ENCODE data around the gene EBF3. TPM values are rescaled to one million over a fixed set of nuclear protein-coding genes. Genes with fewer than 3 reads are reported as not detected.

EBF3 gene
- total RNA-seq, 1 experiment from 2014 or later: not detected

- DNase-seq (ENCODE audit: low read depth): no peak
Measured at GRCh38 chr10:129871966-129872365, 92.1 kb downstream of the EBF3 start.

DNA sequence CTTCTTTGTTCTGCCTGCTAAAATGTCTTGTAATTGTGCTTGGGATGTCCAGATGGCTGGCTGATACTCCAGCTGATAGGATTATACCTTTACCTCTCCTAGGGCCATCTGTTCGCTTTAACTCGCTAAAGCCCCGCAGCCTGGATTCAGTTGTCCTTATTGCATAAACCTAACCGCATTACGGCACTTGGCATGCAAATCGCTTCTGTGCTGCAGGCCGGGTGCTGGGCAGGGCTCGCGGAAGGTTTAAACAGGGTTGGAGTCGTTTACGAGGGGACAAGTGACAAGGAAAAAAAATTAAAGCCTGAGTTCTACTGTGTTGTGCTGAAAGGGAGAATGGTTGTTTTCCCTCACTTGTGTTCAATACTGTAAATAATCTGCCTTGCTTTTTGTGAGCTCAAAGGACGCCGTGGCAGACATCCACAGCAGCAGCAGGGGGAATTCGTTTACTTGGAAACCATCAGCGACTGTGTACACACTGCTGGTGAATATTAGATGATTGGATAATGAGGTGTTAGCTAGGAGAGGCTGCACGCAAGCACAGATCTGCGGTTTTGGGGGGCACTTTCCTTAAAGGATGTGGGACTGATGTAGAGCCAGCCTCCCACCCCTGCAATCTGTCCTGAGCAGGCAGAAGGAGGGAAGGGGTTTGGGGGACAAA is 93.0 kb downstream of the EBF3 start:
- DNase-seq (ENCODE audit: low read depth): no peak

DNA sequence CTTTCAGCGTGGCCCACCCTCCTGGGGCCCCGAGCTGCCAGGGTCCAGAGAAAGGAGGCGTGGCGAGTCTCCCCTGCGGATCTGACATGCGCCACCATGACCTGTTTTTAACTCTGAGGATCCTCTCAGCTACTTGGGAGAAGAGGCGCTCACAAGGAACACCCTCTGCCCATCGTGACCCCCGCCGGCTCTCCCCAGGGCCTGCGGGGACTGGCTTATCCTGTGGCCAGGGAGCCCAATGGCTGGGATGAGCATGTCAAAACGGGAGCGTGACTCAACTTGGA is 93.7 kb downstream of the EBF3 start:
- DNase-seq (ENCODE audit: low read depth): no peak

GRCh38 chr10:129869596-129870473 is 94.2 kb downstream of the EBF3 start:
- no peak for DNase-seq (ENCODE audit: low read depth)

DNA sequence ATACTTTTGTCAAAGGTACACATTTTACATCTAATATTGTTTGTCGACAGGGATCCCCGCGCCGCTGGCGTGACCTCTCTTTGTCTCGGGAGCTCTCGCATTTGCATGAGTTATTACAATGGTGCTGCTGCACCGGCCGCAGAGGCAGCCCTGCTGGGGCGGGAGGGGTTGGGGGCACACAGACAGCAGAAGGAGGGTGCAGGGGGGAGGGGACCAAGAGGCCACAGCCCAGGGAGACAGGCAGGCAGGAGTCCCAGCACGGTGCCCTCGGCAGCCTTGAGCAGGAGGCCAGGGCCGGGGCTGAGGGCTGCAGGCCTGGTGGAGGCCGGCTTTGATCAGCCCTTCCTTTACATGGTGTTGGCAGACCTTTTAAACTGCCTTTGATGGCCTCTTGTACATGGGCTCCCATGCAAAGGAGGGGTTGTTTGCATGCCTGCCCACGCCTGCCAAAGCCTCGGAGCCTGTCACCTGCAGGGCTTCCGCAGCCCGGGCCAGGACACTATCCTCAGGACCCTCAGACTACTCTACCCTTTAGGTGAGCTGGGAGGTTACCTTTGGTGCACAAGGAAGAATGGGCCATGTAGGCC is 95.5 kb downstream of the EBF3 start:
- DNase-seq (ENCODE audit: low read depth): no peak

- no peak for DNase-seq (ENCODE audit: low read depth)
Measured at GRCh38 chr10:129867631-129868179, 96.4 kb downstream of the EBF3 start.

DNA sequence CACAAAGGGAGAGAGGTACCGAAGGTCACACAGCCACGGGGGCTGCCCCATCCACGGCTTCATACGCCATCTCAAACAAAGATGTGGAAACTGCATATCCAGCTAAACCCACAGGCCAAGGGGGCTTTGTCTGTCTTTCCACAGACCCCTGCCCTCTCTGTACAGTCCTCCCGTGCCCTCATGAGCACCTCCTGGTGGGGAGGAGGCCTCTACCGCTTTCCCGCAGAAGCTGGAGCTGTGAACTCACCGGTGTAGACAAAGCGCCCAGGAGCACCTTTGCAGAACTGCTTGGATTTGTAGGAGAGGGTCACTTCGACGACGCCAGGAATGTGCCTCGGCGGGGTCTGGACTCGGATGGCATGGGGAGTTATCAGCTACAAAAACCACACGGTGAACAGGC is 97.2 kb downstream of the EBF3 start:
- DNase-seq (ENCODE audit: low read depth): no peak

- no peak for DNase-seq (ENCODE audit: low read depth)
Measured at GRCh38 chr10:129865960-129866359, 98.1 kb downstream of the EBF3 start.

DNA sequence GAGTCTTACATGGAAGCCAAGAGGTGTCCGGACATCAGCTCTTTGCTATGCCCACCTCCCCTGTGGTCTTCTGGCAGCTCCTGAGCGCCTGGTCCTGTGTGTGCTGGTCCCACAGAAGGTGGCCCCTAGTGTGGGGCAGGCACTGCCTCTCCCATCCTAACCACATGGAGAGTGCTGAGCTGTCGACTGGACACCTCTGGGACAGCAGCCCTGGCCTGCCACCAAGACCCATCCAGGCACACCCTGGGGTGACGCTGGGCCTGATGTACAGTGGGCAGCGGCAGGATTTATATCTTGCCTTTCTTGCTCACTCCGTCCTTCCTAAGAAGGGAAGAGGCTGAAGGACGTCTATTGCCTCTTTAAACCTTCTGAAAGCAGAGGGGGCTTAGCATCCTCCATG is 98.7 kb downstream of the EBF3 start:
- DNase-seq (ENCODE audit: low read depth): no peak

DNA sequence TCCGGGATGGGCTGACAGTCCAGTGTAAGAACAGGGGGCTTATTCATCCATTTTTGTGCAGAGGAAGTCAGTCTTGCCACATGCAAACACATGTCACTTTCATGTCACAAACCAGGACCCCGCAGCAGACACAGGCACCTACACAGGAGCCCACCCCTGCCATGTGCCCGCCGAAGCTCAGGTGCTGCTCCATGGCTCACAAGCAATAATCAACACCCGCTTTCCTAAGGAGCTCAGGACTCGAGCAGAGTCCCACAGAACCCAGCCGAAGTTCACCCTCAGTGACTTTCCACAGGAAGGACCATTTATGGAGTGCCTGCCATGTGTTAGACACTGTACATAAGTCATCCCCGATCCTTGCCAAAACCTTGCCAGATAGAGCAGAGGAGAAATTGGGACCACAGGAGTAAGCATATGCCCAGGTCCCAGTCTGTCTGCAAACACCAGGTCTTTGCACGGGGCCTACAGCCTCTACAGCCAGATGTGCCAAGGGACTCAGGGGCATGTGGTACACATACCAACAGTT is 99.4 kb downstream of the EBF3 start:
- DNase-seq (ENCODE audit: low read depth): no peak

DNA sequence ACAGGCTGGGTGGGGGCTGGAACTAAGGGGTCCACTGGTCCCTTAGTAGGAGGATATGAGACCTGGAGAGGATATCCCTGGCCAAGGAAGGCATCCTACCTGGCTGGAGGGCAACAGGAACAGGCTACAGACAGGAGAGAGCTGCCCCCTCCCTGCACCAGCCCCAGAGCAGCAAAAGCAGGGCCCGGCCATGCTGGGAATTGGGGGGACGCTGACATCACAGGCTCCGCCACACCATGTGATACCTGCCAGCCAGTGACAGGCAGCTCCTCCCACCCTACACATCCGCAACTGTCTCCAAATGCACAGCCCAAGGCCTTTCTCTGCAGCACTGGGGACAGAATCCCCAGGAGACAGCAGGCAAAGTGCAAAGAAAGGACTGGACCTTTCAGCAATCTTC is 100.0 kb downstream of the EBF3 start:
- no peak for DNase-seq (ENCODE audit: low read depth)

DNA sequence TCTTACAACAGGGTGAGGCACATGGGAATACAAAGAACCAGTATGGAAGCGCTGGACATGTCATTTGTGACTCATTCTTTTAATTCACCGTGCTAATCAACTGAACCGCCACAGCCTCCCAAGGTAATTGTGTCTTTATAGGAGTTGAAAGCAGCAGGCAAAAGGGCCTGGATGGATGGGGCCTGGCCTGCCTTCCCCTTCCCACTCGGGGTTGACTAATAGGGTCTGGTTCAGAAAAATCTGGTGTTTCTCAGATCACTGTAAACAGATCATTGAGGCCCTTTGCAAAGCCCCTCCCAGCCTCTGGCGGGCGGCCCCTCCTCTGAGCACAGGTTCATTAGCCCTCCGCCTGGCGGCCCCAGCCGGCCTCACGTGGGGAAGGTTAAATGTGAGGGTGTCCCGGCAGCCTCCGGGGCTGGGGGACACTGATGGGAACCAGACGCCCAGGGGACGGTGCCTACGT is 100.8 kb downstream of the EBF3 start:
- no peak for DNase-seq (ENCODE audit: low read depth)

DNA sequence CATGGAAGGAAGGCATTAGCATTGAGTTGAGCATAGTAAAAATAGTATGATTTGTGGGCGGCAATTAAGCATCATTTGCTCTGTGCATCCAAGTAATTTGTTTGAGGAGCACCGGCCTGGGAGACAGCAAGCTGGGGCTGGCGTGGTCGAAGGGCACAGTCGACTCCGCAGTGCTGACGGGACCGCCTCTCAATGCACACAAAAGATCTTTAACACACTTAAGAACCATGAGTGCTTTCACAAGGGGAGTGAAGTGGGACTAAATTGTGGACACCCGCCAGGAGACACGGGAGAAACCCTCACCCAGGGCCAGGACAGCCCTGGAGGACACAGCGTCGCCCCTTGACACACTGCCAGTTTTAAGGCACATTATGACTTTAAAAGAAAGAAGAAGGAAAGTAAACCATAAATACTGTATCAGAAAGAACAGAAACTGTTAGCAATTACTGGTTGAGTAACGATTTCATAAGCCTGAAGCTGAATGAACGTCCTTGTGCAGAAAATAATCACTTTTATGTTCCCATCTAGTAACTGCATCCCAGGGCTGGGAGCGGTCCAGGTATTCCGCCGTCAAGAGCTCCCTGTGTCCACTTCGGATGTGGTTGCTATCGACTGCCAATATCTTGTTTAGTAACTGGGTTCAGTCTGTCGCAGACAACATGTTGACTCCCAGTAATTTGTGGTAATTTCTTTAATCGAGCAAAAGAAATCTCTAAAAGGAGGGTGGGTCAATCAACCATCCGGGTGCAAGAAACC is 102.1 kb downstream of the EBF3 start:
- no peak for DNase-seq (ENCODE audit: low read depth)

DNA sequence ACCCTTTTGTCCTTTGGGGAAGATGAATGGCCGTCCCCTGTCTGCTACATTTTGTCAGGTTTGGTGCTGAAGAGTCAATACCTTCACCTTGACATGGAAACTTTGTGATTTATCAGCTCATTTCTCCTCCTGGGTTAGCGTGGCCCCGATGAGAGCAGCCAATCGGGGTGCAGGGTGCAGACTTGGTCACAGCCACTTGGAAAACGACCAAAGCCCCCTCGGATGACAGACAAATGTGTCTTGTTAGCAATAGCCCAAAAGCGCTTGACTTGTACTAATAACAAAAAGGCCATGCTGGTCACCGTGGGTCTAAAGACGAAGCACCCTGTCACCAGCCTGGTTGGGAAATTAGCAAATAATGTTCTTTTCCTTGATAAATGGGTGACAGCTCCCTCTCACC is 103.7 kb downstream of the EBF3 start:
- no peak for DNase-seq (ENCODE audit: low read depth)

DNA sequence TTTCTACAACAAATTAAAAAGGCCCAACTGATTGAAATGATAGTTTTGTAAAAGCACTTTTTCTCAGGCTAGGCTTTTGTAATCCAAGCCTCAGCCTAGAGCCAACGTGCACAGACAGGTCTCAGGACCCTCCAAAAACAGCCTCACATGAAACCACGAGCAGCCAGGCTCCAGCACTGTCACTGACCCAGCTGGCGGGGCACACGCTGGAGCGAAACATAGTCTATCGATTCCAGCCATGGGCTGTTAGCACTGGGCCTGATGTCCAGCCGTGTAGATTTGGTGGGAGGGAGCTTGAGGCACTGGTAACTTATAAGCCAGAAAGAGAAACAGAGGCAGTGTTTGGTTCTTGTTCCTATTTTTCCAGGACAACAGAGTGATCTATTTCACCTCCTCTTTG is 104.5 kb downstream of the EBF3 start:
- DNase-seq (ENCODE audit: low read depth): no peak

DNA sequence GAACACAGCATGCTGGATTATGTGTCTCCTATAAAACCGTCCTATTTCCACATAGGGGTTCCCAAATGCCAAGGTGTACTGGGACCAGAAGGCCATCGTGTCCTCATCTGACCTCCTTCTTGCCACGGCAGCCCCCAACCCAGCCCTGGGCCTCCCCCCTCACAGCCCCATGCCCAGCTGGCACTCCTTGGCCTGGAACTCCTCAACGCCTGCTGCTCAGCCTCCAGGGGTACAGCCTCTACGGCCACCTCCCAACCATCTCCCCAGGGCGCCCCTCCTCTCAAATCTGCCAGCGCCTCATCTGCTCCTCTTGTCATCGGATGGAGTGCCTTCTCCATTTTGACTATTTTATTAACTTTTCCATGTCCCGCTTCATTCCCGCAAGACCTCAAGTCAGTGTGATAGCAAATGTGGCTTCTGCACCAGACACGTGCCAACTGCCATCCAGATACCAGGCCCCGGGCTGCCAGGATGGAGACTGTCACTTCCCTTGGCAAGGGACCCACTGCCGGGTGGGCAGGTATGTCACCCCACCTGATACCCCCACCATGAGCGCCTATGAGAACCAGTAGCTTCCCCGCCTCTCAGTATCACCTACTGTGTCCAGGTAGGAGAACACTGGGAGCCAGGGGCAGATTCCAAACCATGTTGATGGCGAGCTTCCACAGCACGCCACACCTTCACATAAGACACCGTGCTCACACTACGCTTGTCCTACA is 106.7 kb downstream of the EBF3 start:
- DNase-seq (ENCODE audit: low read depth): no peak

- DNase-seq (ENCODE audit: low read depth): no peak
Measured at GRCh38 chr10:129855836-129856563, 108.1 kb downstream of the EBF3 start.

GRCh38 chr10:129854796-129855705 is 109.0 kb downstream of the EBF3 start:
- DNase-seq (ENCODE audit: low read depth): no peak

DNA sequence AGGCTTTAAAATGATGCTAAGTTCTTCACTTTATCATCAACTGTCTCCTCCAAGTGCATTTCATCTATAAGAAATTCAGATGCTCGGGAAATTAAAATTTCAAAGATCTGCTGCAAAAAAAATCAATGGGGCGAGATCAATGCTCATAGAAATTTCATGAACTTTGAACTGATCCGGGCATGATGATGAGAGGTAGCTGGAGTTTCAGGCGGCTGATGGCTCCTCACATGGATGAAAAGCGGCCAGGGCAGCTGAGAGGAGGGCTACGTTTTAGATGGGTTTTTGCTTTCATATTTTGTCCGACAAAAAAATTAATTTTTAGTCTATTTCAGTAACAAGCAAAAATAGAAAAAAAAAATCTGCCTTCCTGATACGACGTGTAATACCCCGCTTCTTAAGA is 109.9 kb downstream of the EBF3 start:
- no peak for DNase-seq (ENCODE audit: low read depth)
